Smooth muscle cell (in vitro differentiated cells): ENCODE measurements around the gene CLOCK. TPM values are rescaled to one million over a fixed set of nuclear protein-coding genes. Genes with fewer than 3 reads are reported as not detected.

Experiments
- DNase-seq: peaks from one replicate; lab custom pipeline; 2025; ENCODE audit not compliant: unreplicated experiment; lab: John Stamatoyannopoulos, UW
- H2AFZ ChIP-seq: fragments of 200-600 bp; sonication (generic); 2 replicates; pipeline ENCODE4 v1.6.0; 2016; ENCODE audit warnings: antibody characterized with exemption, low read depth, mild to moderate bottlenecking
- H3F3A ChIP-seq: fragments of 200-600 bp; sonication (generic); 2 replicates; pipeline ENCODE4 v1.6.0; 2017; ENCODE audit warnings: antibody characterized with exemption, low read depth
- H3K27ac ChIP-seq: fragments of 200-600 bp; sonication (generic); 2 replicates; pipeline ENCODE4 v1.5.1; 2016; ENCODE audit warnings: low read depth, mild to moderate bottlenecking
- H3K27me3 ChIP-seq: fragments of 200-600 bp; sonication (generic); 2 replicates; pipeline ENCODE4 v1.6.1; 2016; ENCODE audit warnings: low read depth, mild to moderate bottlenecking
- H3K36me3 ChIP-seq: fragments of 200-600 bp; sonication (generic); 2 replicates; pipeline ENCODE4 v1.5.1; 2016; ENCODE audit warnings: low read depth
- H3K4me1 ChIP-seq: fragments of 200-600 bp; sonication (generic); 2 replicates; pipeline ENCODE4 v1.5.1; 2016; ENCODE audit warnings: low read depth
- H3K4me2 ChIP-seq: fragments of 200-600 bp; sonication (generic); 2 replicates; pipeline ENCODE4 v1.6.0; 2016; ENCODE audit warnings: mild to moderate bottlenecking
- H3K4me3 ChIP-seq: fragments of 200-600 bp; sonication (generic); 2 replicates; pipeline ENCODE4 v1.5.1; 2016; ENCODE audit warnings: mild to moderate bottlenecking
- H3K79me2 ChIP-seq: fragments of 200-600 bp; sonication (generic); 2 replicates; pipeline ENCODE4 v1.6.0; 2016; ENCODE audit warnings: low read depth, mild to moderate bottlenecking
- H3K9ac ChIP-seq: fragments of 200-600 bp; sonication (generic); 2 replicates; pipeline ENCODE4 v1.6.0; 2016; ENCODE audit warnings: low read depth
- H3K9me3 ChIP-seq: fragments of 200-600 bp; sonication (generic); replicated peaks from 2 replicates; pipeline ENCODE4 v1.5.1; 2016; ENCODE audit warnings: low read depth
- H4K20me1 ChIP-seq: fragments of 200-600 bp; sonication (generic); 2 replicates; pipeline ENCODE4 v1.6.0; 2016; ENCODE audit warnings: low read depth
- CTCF ChIP-seq: fragments of 200-600 bp; sonication (generic); IDR thresholded peaks from 2 replicates; pipeline ENCODE4 v1.5.1; 2017; ENCODE audit warnings: borderline replicate concordance, mild to moderate bottlenecking, antibody characterized with exemption; ENCODE audit not compliant: insufficient read depth, poor library complexity, severe bottlenecking
- WGBS: methylation state at CpG from one replicate; pipeline ENCODE4 v1.1.7; 2016; ENCODE audit warnings: low lambda C conversion rate; 5-methylcytosine and 5-hydroxymethylcytosine counted together
- polyA plus RNA-seq: library from polyadenylated mRNA; unstranded; fragments of >200 nt; fragmentation: Nextera tagmentation; extraction: Ambion mirVana; gene quantifications from 2 replicates; pipeline ENCODE4 v1.2.1, GENCODE V29; 2016
- total RNA-seq: library from RNA; depleted of rRNA; stranded (reverse); fragments of >200 nt; gene quantifications from 2 replicates; pipeline ENCODE4 v1.2.3, GENCODE V29; 2014

Gene CLOCK
- total and polyA plus RNA-seq, 2 experiments from 2014 or later: 5.9 to 32.3 TPM

GRCh38 chr4:55512922-55513571 is 33.7 kb downstream of the CLOCK start:
- no peak for DNase-seq
- Histone ChIP-seq H3K9me3 (no peaks in the 10 kb centered on the region), H3K79me2 (peaks cover 35% of the 10 kb centered on the region), H3K4me1 (peaks cover 4% of the 10 kb centered on the region), H2AFZ (no peak overlapping the region), H3K36me3 (no peaks in the 10 kb centered on the region), H3K4me2 (no peak overlapping the region), H4K20me1 (peaks cover under 1% of the 10 kb centered on the region), H3K9ac (no peak overlapping the region), H3F3A (peaks cover 10% of the 10 kb centered on the region), H3K4me3 (no peak overlapping the region), H3K27me3 (no peaks in the 10 kb centered on the region), H3K27ac (no peak overlapping the region)
- TF ChIP-seq CTCF: no peak
- 89% methylated on average over 1 of the region's 1 CpG for WGBS

GRCh38 chr4:55512077-55512476 is 34.6 kb downstream of the CLOCK start:
- WGBS: 97% methylated on average over 1 of the region's 1 CpG
- H3K79me2 ChIP-seq: peaks cover 26% of the 10 kb centered on the region
- H3K36me3 ChIP-seq: no peaks in the 10 kb centered on the region
- peaks cover 4% of the 10 kb centered on the region for H3K4me1 ChIP-seq
- H3K4me3 ChIP-seq: no peak overlapping the region
- no peak overlapping the region for H3K27ac ChIP-seq
- no peak for TF ChIP-seq CTCF
- no peaks in the 10 kb centered on the region for H4K20me1 ChIP-seq
- H3K9ac ChIP-seq: no peak overlapping the region
- no peaks in the 10 kb centered on the region for H3K27me3 ChIP-seq
- no peak overlapping the region for H3K4me2 ChIP-seq
- H2AFZ ChIP-seq: no peak overlapping the region
- peaks cover 10% of the 10 kb centered on the region for H3F3A ChIP-seq
- no peak for DNase-seq
- no peaks in the 10 kb centered on the region for H3K9me3 ChIP-seq

- Histone ChIP-seq H3K9me3 (no peaks in the 10 kb centered on the region), H3K9ac (no peak overlapping the region), H3K4me1 (peaks cover 4% of the 10 kb centered on the region), H3F3A (peaks cover 10% of the 10 kb centered on the region), H3K79me2 (peaks cover 21% of the 10 kb centered on the region), H3K36me3 (no peaks in the 10 kb centered on the region), H3K4me3 (no peak overlapping the region), H2AFZ (no peak overlapping the region), H3K4me2 (no peak overlapping the region), H3K27ac (peak overlapping the region; percentile 15), H3K27me3 (no peaks in the 10 kb centered on the region), H4K20me1 (no peaks in the 10 kb centered on the region)
- no peak for TF ChIP-seq CTCF
- DNase-seq: no peak
These were observed 36.0 kb downstream of the CLOCK start for GRCh38 chr4:55510685-55511084.

- H3K4me2 ChIP-seq: peak overlapping the region; percentile 6
These were observed 37.4 kb downstream of the CLOCK start for GRCh38 chr4:55509266-55509665.

More at GRCh38 chr4:55509266-55509665, 37.4 kb downstream of the CLOCK start:
- Histone ChIP-seq H3K36me3 (no peaks in the 10 kb centered on the region), H3K79me2 (peaks cover 32% of the 10 kb centered on the region), H3K9me3 (no peaks in the 10 kb centered on the region), H3F3A (peaks cover 10% of the 10 kb centered on the region), H3K4me1 (peaks cover 4% of the 10 kb centered on the region), H3K4me3 (no peak overlapping the region), H3K27me3 (no peaks in the 10 kb centered on the region), H2AFZ (no peak overlapping the region), H3K9ac (no peak overlapping the region), H3K27ac (peak overlapping the region; percentile 47), H4K20me1 (no peaks in the 10 kb centered on the region)
- DNase-seq: no peak
- no peak for TF ChIP-seq CTCF
- WGBS: 27% methylated on average over 3 of the region's 3 CpGs
